NT2/D1 (cell line): Measurements from ENCODE around the gene TMPO.

Source experiments
- SUZ12 ChIP-seq: IDR thresholded peaks from 2 replicates; pipeline ENCODE4 v1.6.1; 2011; ENCODE audit not compliant: insufficient read length, insufficient read depth; ENCODE audit errors: extremely low read depth
- ZNF274 ChIP-seq: IDR thresholded peaks from 2 replicates; pipeline ENCODE4 v1.6.1; 2011; ENCODE audit warnings: mild to moderate bottlenecking, low read depth, low read length

DNA sequence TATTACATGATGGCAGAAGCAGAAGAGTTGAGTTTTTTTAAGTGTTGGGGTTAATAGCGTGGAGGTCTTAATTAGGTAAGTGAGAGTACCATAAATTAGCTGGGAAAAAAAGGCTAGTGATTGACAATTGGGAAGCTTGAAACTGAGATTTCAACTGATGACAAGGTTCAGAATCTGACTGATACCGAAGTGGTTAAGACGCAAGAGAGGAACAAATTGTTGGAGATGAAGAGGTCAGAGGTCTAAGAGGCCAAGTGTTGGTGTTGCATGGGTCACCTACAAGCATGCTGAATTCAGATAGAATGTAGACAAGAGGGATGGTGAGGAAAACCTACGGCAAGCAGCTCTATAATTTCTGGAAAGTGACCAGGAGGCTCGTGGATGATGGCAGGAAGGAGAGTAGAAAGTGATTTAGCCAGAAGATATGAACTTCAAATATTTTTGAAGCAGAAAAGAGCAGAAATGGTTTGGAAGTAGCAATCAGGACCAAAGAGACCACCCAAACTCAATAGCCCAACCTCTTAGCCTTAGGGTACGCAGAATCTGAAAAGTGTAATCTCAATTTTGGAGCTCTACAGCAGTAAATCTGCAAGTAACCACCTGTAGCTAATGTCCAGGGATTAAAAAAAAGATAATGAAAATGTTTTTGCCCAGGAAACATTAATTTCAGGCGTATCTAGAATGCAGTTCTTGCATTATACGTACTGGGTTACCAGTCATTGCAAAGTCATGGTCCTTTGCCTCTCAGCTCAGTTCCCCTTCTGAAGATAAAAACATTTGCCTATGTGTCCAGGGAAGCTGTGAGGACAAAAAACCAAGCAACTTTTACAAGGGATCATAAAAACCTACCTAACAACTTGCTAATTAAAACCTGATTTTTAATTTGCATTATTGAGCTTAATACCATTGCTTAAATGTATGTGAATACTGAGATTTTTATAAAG, 1.7 kb upstream of the TMPO start:
- TF ChIP-seq SUZ12 (no peak), ZNF274 (no peak)
